Endothelial cell of umbilical vein (primary cell): ENCODE data around the gene AGBL4. TPM values are rescaled to one million over a fixed set of nuclear protein-coding genes. Genes with fewer than 3 reads are reported as not detected.

Experiments
- BruUV-seq: library from RNA; stranded (reverse); fragments of 400-500 nt; replicated peaks from 2 replicates; lab custom pipeline; 2021; lab: Mats Ljungman, UMichigan
- CTCF ChIA-PET: fragments of 300-600, 350-600 bp; sonication (Branson Sonifier 250); formaldehyde crosslinking; loops from one replicate; lab custom pipeline; 2021; ENCODE audit warnings: antibody characterized with exemption, inconsistent platforms; lab: Charles Lee
- POLR2A ChIA-PET: fragments of 300-600, 350-600 bp; sonication (Branson Sonifier 250); formaldehyde crosslinking; loops from one replicate; lab custom pipeline; 2021; ENCODE audit warnings: antibody characterized with exemption, inconsistent platforms; lab: Charles Lee
- DNase-seq: peaks from one replicate; pipeline ENCODE4 v3.0.0-alpha.2; 2011; ENCODE audit warnings: low read depth, low spot score
- FAIRE-seq: peaks from 2 replicates; lab custom pipeline; 2011; peaks lifted over from hg19 to GRCh38; lab: Jason Lieb, UNC
- H2AFZ ChIP-seq: 2 replicates; pipeline ENCODE4 v1.6.0; 2012; ENCODE audit warnings: low read depth, low read length, control low read depth, inconsistent platforms
- H3K27ac ChIP-seq: 2 replicates; pipeline ENCODE4 v1.5.1; 2011; ENCODE audit warnings: low read depth, mild to moderate bottlenecking, control low read depth, low read length, moderate library complexity; ENCODE audit not compliant: insufficient read depth
- H3K27me3 ChIP-seq, 2 experiments: 2 replicates each; pipeline versions ENCODE4 v1.6.0 to v1.6.1; 2011; ENCODE audit warnings: low read length in 2 of 2, mixed read lengths in 1 of 2; ENCODE audit not compliant: control insufficient read depth in 2 of 2, insufficient read depth in 2 of 2
- H3K36me3 ChIP-seq, 2 experiments: 2 replicates in 1 of 2; 3 replicates in 1 of 2; pipeline ENCODE4 v1.5.1; 2011; ENCODE audit warnings: low read length in 2 of 2, mild to moderate bottlenecking in 1 of 2, moderate library complexity in 1 of 2; ENCODE audit not compliant: control insufficient read depth in 2 of 2, insufficient read depth in 2 of 2; ENCODE audit errors: extremely low read depth in 1 of 2
- H3K4me1 ChIP-seq: 3 replicates; pipeline ENCODE4 v1.5.1; 2011; ENCODE audit warnings: mild to moderate bottlenecking, low read length; ENCODE audit not compliant: control insufficient read depth, insufficient read depth; ENCODE audit errors: extremely low read depth
- H3K4me2 ChIP-seq: 2 replicates; pipeline ENCODE4 v1.6.1; 2011; ENCODE audit warnings: low read length, control low read depth, mixed read lengths; ENCODE audit not compliant: insufficient read depth
- H3K4me3 ChIP-seq, 3 experiments: fragments of 200-600 bp in 1 of 3; sonication (generic), shearing (Covaris generic) in 1 of 3; replicated peaks in 1 of 3; 2 replicates each; pipeline ENCODE4 v1.5.1; 2011 to 2016; ENCODE audit warnings: control low read depth in 3 of 3, low read length in 3 of 3, mild to moderate bottlenecking in 2 of 3, inconsistent platforms in 1 of 3, low read depth in 1 of 3, moderate library complexity in 1 of 3; ENCODE audit not compliant: insufficient read depth in 1 of 3
- H3K79me2 ChIP-seq: 2 replicates; pipeline ENCODE4 v1.6.0; 2012; ENCODE audit warnings: low read length, inconsistent platforms; ENCODE audit not compliant: control insufficient read depth, insufficient read depth
- H3K9ac ChIP-seq: replicated peaks from 2 replicates; pipeline ENCODE3; 2011; ENCODE audit warnings: low read length, control low read depth; ENCODE audit not compliant: insufficient read depth; ENCODE audit errors: extremely low read depth
- H3K9me1 ChIP-seq: replicated peaks from 3 replicates; pipeline ENCODE4 v1.6.0; 2011; ENCODE audit warnings: mild to moderate bottlenecking, low read length; ENCODE audit not compliant: control insufficient read depth, insufficient read depth; ENCODE audit errors: extremely low read depth
- H3K9me3 ChIP-seq: replicated peaks from 2 replicates; pipeline ENCODE4 v1.5.1; 2012; ENCODE audit warnings: low read length, inconsistent platforms; ENCODE audit not compliant: control insufficient read depth, insufficient read depth
- H4K20me1 ChIP-seq: replicated peaks from 2 replicates; pipeline ENCODE3; 2011; ENCODE audit warnings: mild to moderate bottlenecking, low read length; ENCODE audit not compliant: control insufficient read depth, insufficient read depth; ENCODE audit errors: extremely low read depth
- CTCF ChIP-seq, 2 donors: IDR thresholded peaks; 1 replicate in 1 of 2; 2 replicates in 1 of 2; pipeline ENCODE4 v1.5.1; 2011; ENCODE audit warnings: low read length in 2 of 2, mild to moderate bottlenecking in 2 of 2, moderate library complexity in 2 of 2, control low read depth in 1 of 2, inconsistent platforms in 1 of 2, low read depth in 1 of 2; ENCODE audit not compliant: insufficient read depth in 1 of 2; ENCODE audit errors: extremely low read depth in 1 of 2
- EZH2 ChIP-seq: IDR thresholded peaks from 2 replicates; pipeline ENCODE4 v1.6.1; 2012; ENCODE audit warnings: borderline replicate concordance, low read depth, mild to moderate bottlenecking, moderate library complexity, low read length, inconsistent platforms; ENCODE audit not compliant: severe bottlenecking
- FOS ChIP-seq: IDR thresholded peaks from 2 replicates; pipeline ENCODE4 v1.6.1; 2011; ENCODE audit warnings: mild to moderate bottlenecking, low read length, moderate library complexity, borderline replicate concordance; ENCODE audit not compliant: insufficient read depth
- GATA2 ChIP-seq: IDR thresholded peaks from 2 replicates; pipeline ENCODE4 v1.7.0; 2011; ENCODE audit warnings: low read depth, mild to moderate bottlenecking, moderate library complexity, mixed read lengths, low read length; ENCODE audit not compliant: insufficient read length, insufficient read depth
- JUN ChIP-seq: IDR thresholded peaks from 2 replicates; pipeline ENCODE4 v1.6.1; 2011; ENCODE audit warnings: borderline replicate concordance, low read depth; ENCODE audit not compliant: insufficient read length, insufficient read depth
- POLR2A ChIP-seq: IDR thresholded peaks from 2 replicates; pipeline ENCODE4 v1.6.1; 2012; ENCODE audit warnings: low read depth, mild to moderate bottlenecking, control low read depth, low read length
- POLR2AphosphoS5 ChIP-seq: IDR thresholded peaks from 2 replicates; pipeline ENCODE4 v1.6.1; 2012; ENCODE audit warnings: low read depth, mild to moderate bottlenecking, control low read depth, low read length, moderate library complexity; ENCODE audit not compliant: insufficient read depth
- dilution Hi-C: fragments of 300-500 bp; cut with MboI; formaldehyde crosslinking; loops from one replicate; pipeline ENCODE4 v1.15.0; 2019; ENCODE audit warnings: low sequenced_read_pairs; ENCODE audit not compliant: extremely low pct_ligation_motif_present
- intact Hi-C: fragments of 100-400 bp; cut with micrococcal nuclease; formaldehyde crosslinking; loops from one replicate; pipeline ENCODE4 v1.10.0; 2022
- polyA plus RNA-seq, 4 experiments: library from polyadenylated mRNA; depleted of rRNA in 3 of 4; stranded (reverse) in 3 of 4; unstranded in 1 of 4; fragments of >200 nt; gene quantifications; 2 replicates each; pipeline versions ENCODE4 v1.2.1 to v1.2.3, GENCODE V29; 2011 to 2012; ENCODE audit warnings: missing spikeins in 1 of 4
- total RNA-seq: library from RNA; stranded (reverse); gene quantifications from 2 replicates; pipeline ENCODE4 v1.2.3, GENCODE V29; 2021
- TF ChIP-seq, protein P1 (sequence below): IDR thresholded peaks from 2 replicates; pipeline ENCODE4 v1.6.1; 2011; ENCODE audit not compliant: insufficient read depth, insufficient read length

AGBL4 gene
- total and polyA plus RNA-seq, 2 donors (not counting 3 experiments of a cell fraction or from before 2014, with no cell fraction given): not detected

DNA sequence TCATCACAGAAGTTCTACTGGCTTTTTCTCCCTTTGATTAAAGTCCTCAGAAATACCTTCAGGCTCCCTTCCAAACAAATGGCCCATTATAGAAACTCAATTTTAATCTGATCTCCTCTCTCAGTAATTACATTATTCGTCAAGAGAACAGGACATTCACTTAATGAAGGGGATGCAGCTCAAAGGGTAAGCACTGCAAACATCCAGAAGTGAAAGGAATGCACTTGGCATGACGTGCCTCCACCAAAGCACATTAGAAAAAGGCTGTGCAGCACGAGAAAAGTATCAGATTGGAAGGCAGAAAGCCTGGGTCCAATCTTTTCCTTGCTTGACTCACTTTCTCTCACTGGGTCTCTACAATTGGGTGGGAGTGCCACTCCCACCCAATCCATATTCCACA, 1024.4 kb downstream of the AGBL4 start:
- intact Hi-C loops: no loop called here
- CTCF ChIA-PET: no interaction called here
- no peaks in the 10 kb centered on the region for H3K27me3 ChIP-seq
- H4K20me1 ChIP-seq: no peaks in the 10 kb centered on the region
- FAIRE-seq (no peak), DNase-seq (no peak)
- BruUV-seq: no TSS peak
- H3K79me2 ChIP-seq: no peaks in the 10 kb centered on the region
- no peak overlapping the region for H3K27ac ChIP-seq
- H2AFZ ChIP-seq: no peak overlapping the region
- peaks cover 2% of the 10 kb centered on the region for H3K9me3 ChIP-seq
- H3K9me1 ChIP-seq: no peaks in the 10 kb centered on the region
- no peak overlapping the region for H3K9ac ChIP-seq
- H3K4me3 ChIP-seq: no peak overlapping the region
- dilution Hi-C loops: no loop called here
- POLR2A ChIA-PET: no interaction called here
- no peaks in the 10 kb centered on the region for H3K4me1 ChIP-seq
- H3K36me3 ChIP-seq: no peaks in the 10 kb centered on the region
- H3K4me2 ChIP-seq: no peak overlapping the region
- TF ChIP-seq GATA2 (no peak), FOS (no peak), POLR2AphosphoS5 (no peak), CTCF (IDR thresholded peaks at IDR 0.05; ENCODE audit: extremely low read depth in 1 of 2, insufficient read depth in 1 of 2, low read depth in 1 of 2, low read length in 2 of 2) (no peak), JUN (no peak), EZH2 (no peak), POLR2A (no peak)
- TF ChIP-seq, protein P1, sequence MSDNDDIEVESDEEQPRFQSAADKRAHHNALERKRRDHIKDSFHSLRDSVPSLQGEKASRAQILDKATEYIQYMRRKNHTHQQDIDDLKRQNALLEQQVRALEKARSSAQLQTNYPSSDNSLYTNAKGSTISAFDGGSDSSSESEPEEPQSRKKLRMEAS: no peak
